Measurements from ENCODE around the gene HM13. TPM values are rescaled to one million over a fixed set of nuclear protein-coding genes. Genes with fewer than 3 reads are reported as not detected.
A peak's percentile ranks its signal among the peaks of the same experiment; 100 is the strongest.

Gene HM13
- total and polyA plus RNA-seq, 2 of the 13 experiments (the other 11 are each of a cell fraction or from before 2014, with no cell fraction given) = 118 to 243 TPM

DNA sequence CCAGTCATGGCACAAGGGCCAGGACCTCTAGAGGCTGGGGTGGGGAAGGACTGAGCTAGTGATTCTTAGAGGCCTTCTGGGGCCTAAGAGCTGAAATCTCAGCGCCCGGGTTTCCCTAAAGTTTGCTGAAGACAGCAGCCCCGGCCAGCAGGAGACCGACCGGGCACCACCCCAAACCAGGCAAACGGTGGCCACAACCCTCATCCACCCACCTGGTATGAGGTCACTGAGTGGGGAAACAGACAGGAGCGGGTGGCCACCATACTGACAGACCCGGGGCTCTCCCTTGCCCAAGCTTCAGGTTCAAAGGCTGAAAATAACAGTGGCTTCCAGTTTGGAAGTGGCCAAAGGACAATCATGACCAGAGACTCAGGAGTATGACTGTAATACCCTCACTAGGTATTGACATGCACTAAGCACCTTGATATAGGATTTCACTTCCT is 55.8 kb downstream of the HM13 start (continued):
- peak; percentile 75 for TF ChIP-seq ZNF501 (CRISPR knock-in tag; IDR thresholded peaks at IDR 0.05)
- no peak for TF ChIP-seq EED (CRISPR knock-in tag; IDR thresholded peaks at IDR 0.05)
- TF ChIP-seq WIZ (CRISPR knock-in tag; IDR thresholded peaks at IDR 0.05) = no peak
- TF ChIP-seq, protein P1, sequence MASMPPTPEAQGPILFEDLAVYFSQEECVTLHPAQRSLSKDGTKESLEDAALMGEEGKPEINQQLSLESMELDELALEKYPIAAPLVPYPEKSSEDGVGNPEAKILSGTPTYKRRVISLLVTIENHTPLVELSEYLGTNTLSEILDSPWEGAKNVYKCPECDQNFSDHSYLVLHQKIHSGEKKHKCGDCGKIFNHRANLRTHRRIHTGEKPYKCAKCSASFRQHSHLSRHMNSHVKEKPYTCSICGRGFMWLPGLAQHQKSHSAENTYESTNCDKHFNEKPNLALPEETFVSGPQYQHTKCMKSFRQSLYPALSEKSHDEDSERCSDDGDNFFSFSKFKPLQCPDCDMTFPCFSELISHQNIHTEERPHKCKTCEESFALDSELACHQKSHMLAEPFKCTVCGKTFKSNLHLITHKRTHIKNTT (CRISPR knock-in tag; IDR thresholded peaks at IDR 0.05) = 0 out of 2 replicates have a peak, but pooled peaks have one; percentile 12
- TF ChIP-seq U2AF1 (optimal IDR thresholded peaks at IDR 0.05; ENCODE audit: low read depth, low read length) = peak; percentile 21
- no peak for TF ChIP-seq EZH2 (conservative IDR thresholded peaks at IDR 0.05; ENCODE audit: low read depth, low read length)
- 0 out of 2 replicates have a peak, but pooled peaks have one; percentile 1 for TF ChIP-seq KMT2A (CRISPR knock-in tag; IDR thresholded peaks at IDR 0.05)
- TF ChIP-seq SETDB1 (CRISPR knock-in tag; IDR thresholded peaks at IDR 0.05; ENCODE audit: borderline replicate concordance) = no peak
- TF ChIP-seq, protein P2, sequence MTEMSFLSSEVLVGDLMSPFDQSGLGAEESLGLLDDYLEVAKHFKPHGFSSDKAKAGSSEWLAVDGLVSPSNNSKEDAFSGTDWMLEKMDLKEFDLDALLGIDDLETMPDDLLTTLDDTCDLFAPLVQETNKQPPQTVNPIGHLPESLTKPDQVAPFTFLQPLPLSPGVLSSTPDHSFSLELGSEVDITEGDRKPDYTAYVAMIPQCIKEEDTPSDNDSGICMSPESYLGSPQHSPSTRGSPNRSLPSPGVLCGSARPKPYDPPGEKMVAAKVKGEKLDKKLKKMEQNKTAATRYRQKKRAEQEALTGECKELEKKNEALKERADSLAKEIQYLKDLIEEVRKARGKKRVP (CRISPR knock-in tag; IDR thresholded peaks at IDR 0.05) = no peak
- no peak for TF ChIP-seq ZNF678 (CRISPR knock-in tag; IDR thresholded peaks at IDR 0.05)
- TF ChIP-seq MAFG (CRISPR knock-in tag; IDR thresholded peaks at IDR 0.05) = 0 out of 2 replicates have a peak, but pooled peaks have one; percentile 39
- no peak for TF ChIP-seq NR2F6 (IDR thresholded peaks at IDR 0.05)
- TF ChIP-seq NR2F6 (CRISPR knock-in tag; IDR thresholded peaks at IDR 0.05) = peak; percentile 10; the same call in 1 of the 2 replicates
- no peak for TF ChIP-seq HNF4A (CRISPR knock-in tag; IDR thresholded peaks at IDR 0.05)
- TF ChIP-seq NRL (CRISPR knock-in tag; IDR thresholded peaks at IDR 0.05; ENCODE audit: borderline replicate concordance) = peak; percentile 41; the same call in 1 of the 2 replicates
- TF ChIP-seq NCOR1 (IDR thresholded peaks at IDR 0.05; ENCODE audit: borderline replicate concordance, low read length) = peak; percentile 27; the same call in 1 of the 2 replicates
- peak; percentile 50; the same call in 1 of the 2 replicates for TF ChIP-seq ZNF430 (CRISPR knock-in tag; IDR thresholded peaks at IDR 0.05)
- TF ChIP-seq, protein P3, sequence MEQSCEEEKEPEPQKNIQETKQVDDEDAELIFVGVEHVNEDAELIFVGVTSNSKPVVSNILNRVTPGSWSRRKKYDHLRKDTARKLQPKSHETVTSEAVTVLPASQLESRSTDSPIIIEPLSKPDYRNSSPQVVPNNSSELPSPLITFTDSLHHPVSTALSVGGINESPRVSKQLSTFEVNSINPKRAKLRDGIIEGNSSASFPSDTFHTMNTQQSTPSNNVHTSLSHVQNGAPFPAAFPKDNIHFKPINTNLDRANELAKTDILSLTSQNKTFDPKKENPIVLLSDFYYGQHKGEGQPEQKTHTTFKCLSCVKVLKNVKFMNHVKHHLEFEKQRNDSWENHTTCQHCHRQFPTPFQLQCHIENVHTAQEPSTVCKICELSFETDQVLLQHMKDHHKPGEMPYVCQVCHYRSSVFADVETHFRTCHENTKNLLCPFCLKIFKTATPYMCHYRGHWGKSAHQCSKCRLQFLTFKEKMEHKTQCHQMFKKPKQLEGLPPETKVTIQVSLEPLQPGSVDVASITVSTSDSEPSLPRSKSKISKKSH (CRISPR knock-in tag; IDR thresholded peaks at IDR 0.05; ENCODE audit: borderline replicate concordance) = no peak
- 0 out of 2 replicates have a peak, but pooled peaks have one; percentile 10 for TF ChIP-seq SOX5 (CRISPR knock-in tag; IDR thresholded peaks at IDR 0.05; ENCODE audit: borderline replicate concordance)
- TF ChIP-seq ZNF75D (CRISPR knock-in tag; IDR thresholded peaks at IDR 0.05; ENCODE audit: borderline replicate concordance) = no peak
- peak; percentile 10; the same call in 1 of the 2 replicates for TF ChIP-seq POLR2G (IDR thresholded peaks at IDR 0.05; ENCODE audit: low read depth, low read length)
- TF ChIP-seq ZNF644 (CRISPR knock-in tag; IDR thresholded peaks at IDR 0.05; ENCODE audit: low read depth) = peak; percentile 50; the same call in 1 of the 2 replicates

Data from HepG2 (cell line).